ENCODE results near the gene LBHD1. TPM values are rescaled to one million over a fixed set of nuclear protein-coding genes. Genes with fewer than 3 reads are reported as not detected.

The LBHD1 gene
- total and polyA plus RNA-seq, 2 of the 13 experiments (the other 11 are each of a cell fraction or from before 2014, with no cell fraction given) = 3.2 to 3.7 TPM

- TF ChIP-seq THAP8 (CRISPR knock-in tag; IDR thresholded peaks at IDR 0.05; ENCODE audit: borderline replicate concordance) (no peak), CBFB (CRISPR knock-in tag; IDR thresholded peaks at IDR 0.05) (peak; percentile 25; the same call in 1 of the 2 replicates), ZNF33A (CRISPR knock-in tag; IDR thresholded peaks at IDR 0.05; ENCODE audit: borderline replicate concordance) (no peak), ZSCAN21 (CRISPR knock-in tag; IDR thresholded peaks at IDR 0.05; ENCODE audit: borderline replicate concordance) (peak; percentile 26; the same call in 1 of the 2 replicates), GMEB2 (CRISPR knock-in tag; IDR thresholded peaks at IDR 0.05; ENCODE audit: low read depth) (no peak), ZFYVE20 (CRISPR knock-in tag; IDR thresholded peaks at IDR 0.05; ENCODE audit: borderline replicate concordance, low read depth) (0 out of 2 replicates have a peak, but pooled peaks have one; percentile 25), ZNF136 (CRISPR knock-in tag; IDR thresholded peaks at IDR 0.05; ENCODE audit: low read depth) (no peak), ISX (CRISPR knock-in tag; conservative IDR thresholded peaks at IDR 0.05) (0 out of 2 replicates have a peak, but pooled peaks have one; percentile 71), ZNF232 (CRISPR knock-in tag; IDR thresholded peaks at IDR 0.05; ENCODE audit: borderline replicate concordance) (no peak), ZFP36L1 (CRISPR knock-in tag; IDR thresholded peaks at IDR 0.05) (no peak), MEIS1 (CRISPR knock-in tag; IDR thresholded peaks at IDR 0.05; ENCODE audit: borderline replicate concordance) (no peak), RORA (CRISPR knock-in tag; IDR thresholded peaks at IDR 0.05) (no peak), NAIF1 (CRISPR knock-in tag; IDR thresholded peaks at IDR 0.05; ENCODE audit: borderline replicate concordance) (no peak), ZMYM2 (CRISPR knock-in tag; IDR thresholded peaks at IDR 0.05) (peak; percentile 56; the same call in 1 of the 2 replicates), ZNF446 (CRISPR knock-in tag; IDR thresholded peaks at IDR 0.05) (peak; percentile 6; the same call in 1 of the 2 replicates), ARID2 (CRISPR knock-in tag; IDR thresholded peaks at IDR 0.05; ENCODE audit: borderline replicate concordance) (no peak), RFX5 (IDR thresholded peaks at IDR 0.05; ENCODE audit: low read depth, low read length) (0 out of 2 replicates have a peak, but pooled peaks have one; percentile 9), ZZZ3 (CRISPR knock-in tag; IDR thresholded peaks at IDR 0.05; ENCODE audit: borderline replicate concordance) (peak; percentile 13; the same call in 1 of the 2 replicates), SALL2 (CRISPR knock-in tag; IDR thresholded peaks at IDR 0.05) (no peak; the same call in 1 of the 2 replicates), JUND (CRISPR knock-in tag; IDR thresholded peaks at IDR 0.05) (0 out of 2 replicates have a peak, but pooled peaks have one; percentile 27), ZNF280D (CRISPR knock-in tag; IDR thresholded peaks at IDR 0.05) (peak; percentile 33; the same call in 1 of the 2 replicates), ZC3H4 (CRISPR knock-in tag; IDR thresholded peaks at IDR 0.05; ENCODE audit: borderline replicate concordance) (no peak), SMC3 (IDR thresholded peaks at IDR 0.05; ENCODE audit: low read length) (no peak), HHEX (CRISPR knock-in tag; IDR thresholded peaks at IDR 0.05) (no peak), MEIS2 (CRISPR knock-in tag; IDR thresholded peaks at IDR 0.05) (peak; percentile 15; the same call in 1 of the 2 replicates), ZNF556 (CRISPR knock-in tag; IDR thresholded peaks at IDR 0.05; ENCODE audit: borderline replicate concordance) (0 out of 2 replicates have a peak, but pooled peaks have one; percentile 2), ZIK1 (CRISPR knock-in tag; IDR thresholded peaks at IDR 0.05; ENCODE audit: borderline replicate concordance, low read depth) (no peak)
Measured at GRCh38 chr11:62671236-62671607, 845 bp downstream of the LBHD1 start (continued).

Measured in HepG2 (cell line).